ENCODE results near the gene STX5.

- TF ChIP-seq EZH2 (IDR thresholded peaks at IDR 0.05) (no peak), POLR2AphosphoS5 (IDR thresholded peaks at IDR 0.05; ENCODE audit: borderline replicate concordance, low read depth, low read length) (peak; percentile 100)
These were observed 9.7 kb upstream of the STX5 start for GRCh38 chr11:62841361-62842170.
